ENCODE measurements around the gene CCDC50.

Gene CCDC50

DNA sequence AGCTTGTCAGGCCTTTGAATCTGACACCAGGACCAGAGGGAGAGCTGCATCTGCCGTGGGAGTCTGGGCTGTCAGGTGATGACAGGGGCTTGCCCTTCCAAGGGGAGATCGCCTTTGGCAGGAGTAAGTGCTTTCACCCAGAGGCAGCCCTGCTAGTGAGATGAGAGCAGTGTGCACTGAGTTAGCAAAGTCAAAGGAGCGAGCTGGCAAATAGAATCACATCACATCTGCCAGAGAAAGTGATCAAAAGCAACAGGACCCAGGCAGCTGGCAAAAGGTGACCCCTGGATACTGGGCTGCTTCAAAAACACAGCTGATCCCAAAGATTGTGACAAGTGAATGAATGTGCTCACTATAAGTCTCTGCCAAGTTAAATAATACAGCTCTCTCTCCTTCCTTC is 95.7 kb downstream of the CCDC50 start:
- DNase-seq (ENCODE audit: low read depth): no peak

DNA sequence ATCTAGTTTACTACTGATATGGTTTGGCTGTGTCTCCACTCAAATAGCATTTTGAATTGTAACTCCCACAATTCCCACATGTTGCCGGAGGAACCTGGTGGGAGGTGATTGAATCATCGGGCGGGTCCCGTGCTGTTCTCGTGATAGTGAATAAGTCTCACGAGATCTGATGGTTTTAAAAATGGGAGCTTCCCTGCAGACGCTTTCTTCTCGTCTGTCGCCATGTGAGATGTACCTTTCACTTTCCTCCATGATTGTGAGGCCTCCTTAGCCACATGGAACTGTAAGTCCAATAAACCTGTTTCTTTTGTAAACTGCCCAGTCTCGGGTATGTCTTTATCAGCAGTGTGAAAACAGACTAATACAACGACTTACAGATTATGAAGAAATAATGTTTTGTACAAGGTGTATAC is 96.1 kb downstream of the CCDC50 start:
- no peak for DNase-seq (ENCODE audit: low read depth)

GRCh38 chr3:191426311-191426710 is 97.1 kb downstream of the CCDC50 start:
- DNase-seq (ENCODE audit: low read depth): no peak

- no peak for DNase-seq (ENCODE audit: low read depth)
Measured at GRCh38 chr3:191428177-191428576, 99.0 kb downstream of the CCDC50 start.

- no peak for DNase-seq (ENCODE audit: low read depth)
Measured at GRCh38 chr3:191430103-191430502, 100.9 kb downstream of the CCDC50 start.

DNA sequence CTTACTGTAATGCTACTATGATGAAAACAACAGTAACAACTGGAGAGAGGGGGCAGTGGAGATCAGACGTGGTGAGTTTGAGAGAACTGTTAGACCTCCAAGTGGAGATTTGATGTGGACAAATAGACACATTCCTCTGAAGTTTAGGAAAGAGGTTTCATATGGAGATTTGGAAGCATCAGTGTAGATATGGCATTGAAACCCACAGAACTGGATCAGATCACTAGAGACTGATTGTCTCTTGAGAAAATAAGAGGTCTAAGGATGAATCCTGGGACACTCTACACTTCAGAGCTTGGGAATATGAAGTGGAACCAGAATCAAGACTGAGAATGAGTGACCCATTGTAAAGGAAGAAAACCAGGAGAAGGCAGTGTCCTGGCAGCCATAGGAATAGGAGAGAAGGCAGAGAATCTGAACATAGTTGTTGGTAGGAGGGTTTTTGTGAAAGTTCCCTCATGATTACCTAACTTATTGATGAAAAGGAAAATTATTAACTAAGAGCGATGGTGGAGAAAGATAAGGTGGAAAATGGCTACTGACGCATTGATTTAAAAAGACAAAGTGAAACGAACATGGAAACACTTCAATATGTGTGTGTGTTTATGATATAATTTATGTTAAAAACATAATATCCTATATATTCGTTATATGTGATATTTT is 102.1 kb downstream of the CCDC50 start:
- no peak for DNase-seq (ENCODE audit: low read depth)

DNA sequence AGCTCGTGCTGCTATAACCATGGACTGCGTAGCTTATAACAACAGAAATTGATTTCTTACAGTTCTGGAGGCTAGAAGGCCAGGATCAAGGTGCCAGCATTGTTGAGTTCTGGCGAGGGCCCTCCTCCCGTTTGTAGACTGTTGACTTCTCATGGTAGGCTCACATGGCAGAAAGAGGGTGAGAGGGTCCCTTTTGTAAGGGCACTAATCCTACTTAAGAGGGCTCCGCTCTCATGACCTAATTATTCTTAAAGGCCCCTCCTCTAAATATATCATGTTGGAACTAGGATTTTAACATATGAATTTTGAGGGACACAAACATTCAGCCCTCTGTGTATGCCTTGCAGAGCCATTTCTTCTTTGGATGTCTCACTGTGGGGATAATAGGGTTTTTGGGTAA is 103.0 kb downstream of the CCDC50 start:
- DNase-seq (ENCODE audit: low read depth): no peak

DNA sequence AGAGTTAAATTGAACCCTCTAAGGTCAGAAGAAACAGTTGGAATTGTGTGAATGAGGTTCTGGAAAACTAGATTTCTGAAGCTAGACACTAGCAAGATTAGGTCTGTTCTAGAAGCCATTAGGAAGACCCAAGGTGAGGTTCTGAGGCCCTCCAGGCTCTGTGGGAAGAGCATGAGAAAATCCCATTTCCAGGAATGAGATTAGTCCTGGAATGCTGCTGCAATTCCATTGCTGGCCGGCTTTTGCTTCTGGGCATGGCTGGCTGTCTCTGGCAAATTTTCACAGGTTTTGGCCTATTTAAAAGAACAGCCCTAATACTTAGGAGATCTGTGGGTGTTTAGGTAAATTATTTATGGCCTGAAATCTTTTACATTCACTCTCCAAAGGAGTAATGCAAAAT is 104.8 kb downstream of the CCDC50 start:
- DNase-seq (ENCODE audit: low read depth): no peak

DNA sequence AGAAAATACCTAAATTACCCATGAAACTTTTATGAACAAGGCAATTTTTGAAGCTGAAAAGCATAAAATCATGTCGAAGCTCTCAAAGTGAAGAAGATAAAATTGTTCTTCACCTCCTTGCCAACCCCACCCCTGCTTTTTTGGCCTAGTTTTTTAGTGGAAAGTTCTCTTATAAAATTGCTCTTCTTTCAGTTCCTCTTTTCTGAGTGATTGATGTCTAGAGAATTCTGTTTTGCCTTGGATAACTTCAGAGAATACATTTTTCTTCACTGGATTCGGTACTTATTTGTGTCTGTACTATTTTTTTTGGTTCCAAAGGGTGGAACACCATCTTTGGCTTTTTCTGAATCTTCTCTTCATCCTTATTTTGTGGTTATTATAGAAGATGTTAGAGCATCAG is 106.8 kb downstream of the CCDC50 start:
- no peak for DNase-seq (ENCODE audit: low read depth)

DNA sequence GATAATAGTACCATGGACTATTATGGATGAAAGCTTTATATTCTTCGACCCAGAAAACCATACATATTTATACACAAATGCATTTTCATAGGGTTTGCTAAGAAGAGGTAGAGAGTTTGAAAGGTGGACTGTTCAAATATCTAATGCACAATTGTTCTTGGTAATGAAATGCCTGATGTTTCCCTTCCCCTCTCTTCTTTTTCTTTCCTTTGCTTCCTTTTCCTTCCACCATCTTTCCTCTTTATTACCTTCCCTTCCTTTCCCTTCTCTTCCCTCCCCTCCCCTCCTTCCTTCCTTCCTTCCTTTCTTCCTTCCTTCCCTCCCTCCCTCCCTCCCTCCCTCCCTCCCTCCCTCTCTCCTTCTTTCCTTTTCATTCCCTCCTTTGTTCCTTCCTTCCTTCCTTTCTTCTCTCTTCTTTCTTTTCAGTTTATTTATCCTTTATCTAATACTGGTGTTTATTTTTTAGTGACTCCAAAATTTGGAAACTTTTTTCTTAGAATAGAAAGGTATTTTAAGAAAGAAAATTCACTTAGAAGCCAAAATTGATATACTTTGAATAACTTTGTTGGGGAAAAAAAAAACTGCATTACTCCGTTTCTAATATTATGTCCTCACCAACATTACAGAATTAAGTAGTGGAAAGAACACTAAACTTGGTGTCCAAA is 109.1 kb downstream of the CCDC50 start:
- no peak for DNase-seq (ENCODE audit: low read depth)

GRCh38 chr3:191440532-191440931 is 111.3 kb downstream of the CCDC50 start:
- no peak for DNase-seq (ENCODE audit: low read depth)

- DNase-seq (ENCODE audit: low read depth): no peak
Measured at GRCh38 chr3:191441687-191442086, 112.5 kb downstream of the CCDC50 start.

- no peak for DNase-seq (ENCODE audit: low read depth)
Measured at GRCh38 chr3:191444569-191444968, 115.4 kb downstream of the CCDC50 start.

Measured in CMK (cell line).